Upper lobe of left lung (tissue), 4 donors: ENCODE measurements around the gene CREG1.

Source experiments
- CTCF ChIP-seq, 6 experiments: fragments of 450-650 bp in 4 of 6; fragments of 200-600 bp in 2 of 6; sonication (generic) in 2 of 6; IDR thresholded peaks; one replicate each; pipeline ENCODE4 v1.5.1; 2016 to 2019; ENCODE audit warnings: antibody characterized with exemption in 6 of 6
- EP300 ChIP-seq, 4 donors: sonication (generic); formaldehyde crosslinking; IDR thresholded peaks; one replicate each; pipeline ENCODE4 v1.5.1; 2017; ENCODE audit warnings: antibody characterized with exemption in 4 of 4, control low read depth in 2 of 4
- POLR2A ChIP-seq, 4 donors: fragments of 450-650 bp; IDR thresholded peaks; one replicate each; pipeline ENCODE4 v1.5.1; 2016 to 2017; ENCODE audit warnings: antibody characterized with exemption in 4 of 4, mild to moderate bottlenecking in 2 of 4
- POLR2AphosphoS5 ChIP-seq, 2 donors: sonication (generic); formaldehyde crosslinking; IDR thresholded peaks; one replicate each; pipeline ENCODE4 v1.5.1; 2017; ENCODE audit warnings: antibody characterized with exemption in 2 of 2

GRCh38 chr1:167565922-167566321 is 12.4 kb upstream of the CREG1 start:
- TF ChIP-seq CTCF (IDR thresholded peaks at IDR 0.05) (no peak), POLR2A (IDR thresholded peaks at IDR 0.05) (no peak), POLR2AphosphoS5 (IDR thresholded peaks at IDR 0.05) (no peak), EP300 (IDR thresholded peaks at IDR 0.05) (no peak)
